Glomerular visceral epithelial cell (primary cell): Measurements from ENCODE around the gene PEX13.
"Not testable (repeated sequence)": the region's sequence is repeated elsewhere in the genome, so short reads cannot be mapped to it uniquely, and the experiment has no call there.

Source experiments
- DNase-seq: peaks from one replicate; pipeline ENCODE4 v3.0.0-alpha.2; 2016; ENCODE audit errors: extremely low spot score

Gene PEX13, protein sequence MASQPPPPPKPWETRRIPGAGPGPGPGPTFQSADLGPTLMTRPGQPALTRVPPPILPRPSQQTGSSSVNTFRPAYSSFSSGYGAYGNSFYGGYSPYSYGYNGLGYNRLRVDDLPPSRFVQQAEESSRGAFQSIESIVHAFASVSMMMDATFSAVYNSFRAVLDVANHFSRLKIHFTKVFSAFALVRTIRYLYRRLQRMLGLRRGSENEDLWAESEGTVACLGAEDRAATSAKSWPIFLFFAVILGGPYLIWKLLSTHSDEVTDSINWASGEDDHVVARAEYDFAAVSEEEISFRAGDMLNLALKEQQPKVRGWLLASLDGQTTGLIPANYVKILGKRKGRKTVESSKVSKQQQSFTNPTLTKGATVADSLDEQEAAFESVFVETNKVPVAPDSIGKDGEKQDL

DNA sequence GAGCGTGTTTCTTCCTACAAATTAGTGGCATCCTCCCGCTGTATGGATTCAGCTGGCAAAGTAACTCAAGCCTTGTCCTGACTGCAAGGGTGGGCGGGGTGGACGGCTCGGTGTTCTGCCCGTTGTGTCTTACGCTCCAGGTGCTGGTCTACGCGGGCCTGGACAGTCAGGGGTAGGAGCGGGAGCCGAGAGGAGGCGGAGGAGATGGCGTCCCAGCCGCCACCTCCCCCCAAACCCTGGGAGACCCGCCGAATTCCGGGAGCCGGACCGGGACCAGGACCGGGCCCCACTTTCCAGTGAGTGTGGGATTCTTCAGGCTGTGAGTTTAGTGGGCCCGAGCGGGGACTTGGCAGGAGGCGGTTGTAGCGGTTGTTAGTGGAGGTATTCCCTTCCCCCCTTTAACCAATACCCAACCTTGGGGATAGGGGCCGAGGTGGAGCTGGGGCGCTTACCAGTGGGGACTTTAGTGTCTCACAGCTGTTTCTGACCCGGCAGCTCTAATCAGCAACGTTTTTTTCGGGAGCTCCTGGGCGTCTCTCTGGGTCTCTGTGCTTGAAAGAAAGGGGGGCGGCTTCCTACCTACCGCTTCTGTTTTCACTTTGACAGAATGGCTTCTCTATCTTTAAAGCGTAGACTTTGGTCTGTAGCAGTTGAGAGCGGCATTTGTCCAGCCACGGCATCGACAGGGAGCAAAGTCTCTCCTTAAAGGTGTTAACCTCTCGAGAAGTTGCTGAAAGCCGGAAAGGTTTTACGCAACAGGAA is at the start of gene PEX13, which contains the start of gene PUS10:
TSS of gene PEX13 (plus strand) at position 165 of the 762 bp plus-strand sequence. CDS start at position 205, 40 bp downstream.
TSS of gene PUS10 (minus strand) at position 700 of the 762 bp plus-strand sequence. CDS start 6,365 bp downstream, outside the sequence.
- peak; percentile 68 for DNase-seq

DNA sequence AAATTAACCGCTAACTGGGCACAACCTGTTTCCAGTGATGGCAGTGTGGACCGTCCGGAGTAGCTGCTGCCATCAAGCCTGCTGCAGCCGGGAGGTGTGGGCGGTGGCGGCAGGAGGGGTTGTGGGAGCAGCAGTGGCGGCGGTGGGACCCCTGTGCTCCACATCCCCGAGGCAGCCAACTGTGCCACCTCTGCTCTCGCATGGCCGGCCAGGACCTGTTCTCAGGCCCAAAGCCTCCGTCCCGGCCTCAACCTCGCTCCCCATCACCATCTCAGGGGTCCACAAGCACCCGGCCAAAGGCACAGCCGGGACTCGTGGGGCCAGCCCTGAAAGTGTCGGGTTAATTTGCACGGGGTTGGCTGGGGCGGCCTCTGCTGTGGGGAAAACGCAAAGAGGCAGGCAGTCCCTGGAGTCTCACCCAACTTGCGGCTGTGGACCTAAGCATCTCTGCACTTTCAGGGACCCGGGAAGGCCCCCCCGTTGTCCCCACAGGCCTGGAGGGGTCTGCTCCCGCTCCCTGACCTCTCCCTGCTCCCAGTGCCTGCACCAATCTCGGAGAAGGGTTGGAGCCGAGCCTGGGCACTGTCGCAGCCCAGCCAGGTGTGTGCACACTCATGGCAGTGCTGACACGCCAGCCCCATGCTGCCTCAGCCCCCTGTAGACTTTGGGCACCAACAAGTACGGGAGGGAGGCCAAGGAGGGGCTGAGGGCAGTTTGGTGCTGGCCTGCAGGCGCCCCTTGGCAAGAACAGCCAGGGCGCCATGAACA is 44.4 kb upstream of the PEX13 start:
- DNase-seq, result no peak

DNA sequence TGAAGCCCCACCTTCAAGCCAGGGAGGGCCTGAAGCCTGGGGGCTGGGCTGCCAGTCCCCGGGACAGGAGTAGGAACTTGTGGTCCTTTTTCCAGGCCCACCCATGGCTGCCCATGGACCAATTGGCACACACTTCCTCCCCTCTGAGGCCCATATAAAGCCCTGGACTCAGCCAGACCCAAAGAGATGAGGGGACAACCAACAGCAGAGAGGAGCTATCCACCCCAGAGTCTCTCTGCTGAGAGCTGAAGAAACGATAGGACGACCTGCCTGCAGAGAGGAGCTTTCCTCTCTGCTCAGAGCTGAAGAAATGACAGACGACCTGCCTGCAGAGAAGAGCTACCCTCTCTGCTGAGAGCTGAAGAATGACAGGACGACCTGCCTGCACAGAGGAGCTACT is 43.8 kb upstream of the PEX13 start:
- no peak for DNase-seq

DNA sequence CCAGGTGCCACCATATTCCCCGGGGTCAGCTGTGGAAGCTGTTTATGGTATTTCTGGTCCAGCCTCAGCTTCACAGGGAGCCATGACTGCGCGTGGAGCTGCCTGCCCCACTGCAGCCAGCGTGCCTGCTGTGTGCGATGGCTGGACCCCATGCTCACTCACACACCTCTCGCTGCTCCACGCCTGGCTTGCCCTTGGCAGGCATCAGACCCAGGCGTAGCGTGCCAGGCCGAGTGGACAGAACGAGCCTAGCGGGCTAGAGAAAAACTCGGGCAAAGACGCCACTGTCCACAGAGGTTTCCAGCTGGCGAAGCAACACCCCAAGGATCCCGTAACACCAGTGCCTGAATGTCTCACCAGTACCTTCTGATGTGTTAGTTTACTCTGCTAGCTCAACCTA is 42.9 kb upstream of the PEX13 start:
- no peak for DNase-seq

DNA sequence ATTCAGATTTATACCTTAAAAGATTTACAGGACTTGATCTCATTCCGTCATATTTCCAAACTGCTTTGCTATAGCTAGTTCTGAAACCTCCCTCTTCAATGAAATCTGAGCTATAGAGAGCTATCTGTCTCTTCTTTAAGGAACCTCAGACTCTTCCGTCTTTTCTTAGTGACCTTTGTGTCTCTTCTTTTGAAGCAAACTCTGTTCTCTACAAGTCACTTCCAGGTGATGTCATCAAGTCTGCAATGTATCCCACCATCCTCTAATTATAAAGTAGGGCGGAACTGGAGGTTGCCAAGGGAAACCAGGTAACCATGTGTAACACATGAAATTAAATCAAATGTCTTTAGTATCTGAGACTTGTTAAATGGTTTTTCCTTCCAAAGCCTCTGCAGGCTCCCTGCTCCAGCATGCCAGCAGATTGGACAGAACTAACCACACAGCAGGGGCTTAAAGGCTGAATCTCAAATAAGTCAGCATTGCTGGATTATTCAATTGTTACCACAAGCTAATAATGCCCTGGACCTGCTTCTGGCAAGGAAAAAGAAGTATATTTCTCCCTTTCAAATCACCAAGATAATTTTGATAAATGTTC is 41.2 kb upstream of the PEX13 start:
- no peak for DNase-seq

DNA sequence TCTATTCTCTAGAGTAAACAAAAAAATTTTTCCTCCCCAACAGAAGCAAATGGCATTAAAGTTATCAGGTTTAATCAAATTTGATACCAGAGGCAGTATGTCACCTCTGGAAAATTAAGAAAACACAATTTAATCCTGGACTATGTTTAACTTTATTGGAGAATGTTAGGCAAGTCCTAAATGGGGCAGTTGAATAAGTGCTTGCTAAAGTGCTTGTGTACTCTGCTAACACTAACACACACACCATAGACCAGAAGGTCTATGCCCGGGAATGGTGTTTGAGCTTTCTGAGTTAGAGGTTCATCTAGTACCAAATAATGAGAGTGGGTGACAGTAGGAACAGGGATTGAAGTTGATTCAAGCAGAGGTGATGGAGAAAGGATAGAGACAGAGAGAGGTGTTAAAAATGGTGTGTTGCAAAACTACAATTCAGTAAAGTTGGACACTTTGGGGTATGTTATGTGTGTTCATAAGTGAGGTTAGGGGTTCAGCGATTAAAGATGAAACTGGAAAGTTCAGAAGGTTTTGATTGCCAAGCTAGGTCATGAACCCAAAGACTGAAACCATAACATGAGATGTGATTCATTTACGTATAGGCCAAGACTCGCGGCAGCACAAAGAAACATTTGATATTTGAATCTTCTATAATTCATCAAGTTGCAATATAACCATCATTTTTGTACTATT is 40.5 kb upstream of the PEX13 start:
- no peak for DNase-seq

DNA sequence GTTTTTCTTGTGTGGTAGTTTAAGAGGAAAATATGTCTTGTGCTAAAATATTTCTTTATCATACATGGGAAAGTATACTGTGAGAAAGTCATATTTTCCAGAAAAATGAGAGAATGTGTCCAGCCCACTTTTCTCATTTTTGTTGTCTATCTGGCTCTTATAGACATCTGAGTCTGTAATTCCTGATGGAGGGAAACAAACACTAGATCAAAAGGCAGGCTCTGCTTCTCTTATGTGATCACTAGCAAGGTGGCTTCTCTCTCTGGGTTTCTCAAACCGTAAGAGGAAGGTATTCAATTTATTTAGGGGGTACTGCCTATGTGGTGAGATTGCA is 40.0 kb upstream of the PEX13 start:
- no peak for DNase-seq

DNA sequence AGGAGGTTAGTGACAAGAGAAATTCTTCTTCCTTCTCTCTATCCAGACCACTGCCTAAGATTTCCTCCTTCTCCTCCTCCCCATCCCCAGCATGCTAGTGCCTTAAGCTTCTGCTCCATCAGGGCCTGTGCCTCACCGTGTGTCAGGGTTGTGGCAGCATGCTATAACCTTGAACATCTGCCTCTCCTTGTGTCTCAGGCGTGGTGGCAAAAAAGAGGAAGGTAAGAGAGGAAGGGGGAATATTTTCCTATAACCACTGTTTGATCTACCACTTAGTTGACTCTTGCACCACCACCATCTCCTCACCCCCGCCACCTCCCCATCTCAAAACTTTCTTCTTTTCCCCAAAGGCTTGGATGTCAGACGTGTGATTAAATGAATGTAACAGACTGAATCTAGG is 38.3 kb upstream of the PEX13 start:
- no peak for DNase-seq

DNA sequence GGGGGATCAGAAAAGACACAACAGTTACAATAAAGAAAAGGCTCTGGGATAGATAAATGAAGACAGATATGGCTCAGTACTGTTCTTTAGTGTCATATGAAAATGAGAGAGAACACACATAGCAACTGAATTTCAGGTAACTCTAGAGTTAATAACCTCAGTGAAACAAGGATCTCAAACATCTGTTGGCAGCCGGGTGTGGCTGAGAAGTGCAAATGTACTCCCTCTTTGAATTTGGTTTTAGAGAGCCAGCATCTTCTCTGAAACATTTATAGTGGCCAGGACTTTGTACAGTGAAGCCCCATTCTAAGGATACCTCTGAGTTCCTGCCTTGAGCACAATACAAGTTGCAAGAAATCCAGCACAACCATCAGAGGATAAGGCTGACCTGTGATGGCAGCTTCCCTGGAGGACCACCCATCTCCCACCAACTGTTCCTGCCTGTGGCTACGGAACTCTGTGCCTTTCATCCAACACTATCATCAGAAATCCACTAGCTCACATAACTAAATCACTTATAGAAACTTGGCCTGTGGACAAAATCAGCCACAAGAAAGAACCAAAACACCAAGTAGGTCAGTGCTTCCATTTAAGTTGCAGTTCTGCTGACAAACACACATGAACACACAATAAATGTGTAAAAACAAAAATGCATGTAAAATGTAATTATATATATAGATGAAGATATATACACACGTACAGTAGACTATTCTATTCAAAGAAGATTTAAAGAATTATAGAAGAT is 37.3 kb upstream of the PEX13 start:
- DNase-seq, result no peak

DNA sequence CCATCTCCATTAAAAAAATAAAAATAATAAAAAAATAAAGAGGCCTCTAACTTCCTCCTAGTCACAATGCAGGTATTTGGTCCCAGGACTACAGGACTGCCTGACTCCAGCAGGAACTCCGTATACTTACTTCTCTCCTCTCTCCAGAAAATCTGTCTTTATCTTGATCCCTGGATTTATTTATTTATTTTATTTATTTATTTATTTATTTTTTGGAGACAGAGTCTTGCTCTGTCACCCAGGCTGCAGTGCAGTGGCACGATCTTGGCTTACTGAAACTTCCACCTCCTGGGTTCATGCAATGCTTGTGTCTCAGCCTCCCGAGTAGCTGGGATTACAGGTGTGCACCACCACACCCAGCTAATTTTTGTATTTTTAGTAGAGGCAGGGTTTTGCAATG is 35.5 kb upstream of the PEX13 start:
- not testable (repeated sequence) for DNase-seq

DNA sequence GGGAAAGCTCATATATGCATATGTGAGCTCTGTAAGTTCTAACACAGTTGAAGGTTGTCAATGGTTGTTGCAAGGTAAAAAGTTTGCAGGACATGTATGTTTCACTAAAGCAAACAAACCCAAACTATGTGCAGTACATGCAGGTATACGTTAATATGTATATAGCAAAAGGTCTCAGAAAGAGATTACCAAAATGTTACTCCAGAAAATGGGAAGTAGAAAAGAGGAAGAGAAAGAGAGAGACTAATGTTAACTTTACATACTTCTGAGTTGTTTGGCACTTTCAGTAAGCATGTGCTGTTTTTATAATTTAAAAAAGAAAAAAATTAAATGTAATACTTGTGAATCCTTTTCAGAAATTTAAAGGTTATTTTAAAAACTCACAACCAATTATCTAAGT is 32.8 kb upstream of the PEX13 start:
- DNase-seq, result no peak

DNA sequence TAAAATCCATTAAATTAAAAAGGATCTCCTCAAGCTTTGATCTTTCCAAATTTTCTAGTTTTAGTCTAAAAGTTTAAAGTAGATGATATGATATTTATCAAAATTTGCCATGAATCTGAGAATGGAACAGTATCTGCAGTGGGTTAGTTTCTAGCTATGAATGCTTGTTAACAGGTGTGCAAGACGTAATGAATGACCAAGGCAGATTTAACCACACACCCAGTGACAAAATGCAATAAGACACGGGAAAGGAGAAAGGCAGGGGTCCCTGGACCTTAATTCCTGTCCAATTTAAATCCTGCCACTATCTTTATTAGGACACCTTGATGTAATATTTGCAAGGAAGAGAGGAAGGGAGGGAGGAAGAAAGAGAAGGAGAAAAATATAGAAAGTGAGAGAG is 30.5 kb upstream of the PEX13 start:
- no peak for DNase-seq

DNA sequence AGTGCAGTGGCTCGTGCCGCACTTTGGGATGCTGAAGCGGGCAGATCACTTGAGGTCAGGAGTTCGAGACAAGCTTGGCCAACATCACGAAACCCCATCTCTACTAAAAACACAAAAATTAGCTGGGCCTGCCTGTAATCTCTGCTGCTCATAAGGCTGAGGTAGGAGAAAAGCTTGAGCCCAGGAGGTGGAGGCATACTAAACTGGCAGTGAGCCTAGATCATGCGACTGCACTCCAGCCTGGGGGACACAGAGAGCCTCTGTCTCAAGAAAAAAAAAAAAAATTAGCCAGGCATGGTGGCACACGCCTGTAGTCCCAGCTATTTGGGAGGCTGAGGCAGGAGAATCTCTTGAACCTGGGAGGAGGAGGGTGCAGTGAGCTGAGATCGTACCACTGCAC is 29.9 kb upstream of the PEX13 start:
- not testable (repeated sequence) for DNase-seq

DNA sequence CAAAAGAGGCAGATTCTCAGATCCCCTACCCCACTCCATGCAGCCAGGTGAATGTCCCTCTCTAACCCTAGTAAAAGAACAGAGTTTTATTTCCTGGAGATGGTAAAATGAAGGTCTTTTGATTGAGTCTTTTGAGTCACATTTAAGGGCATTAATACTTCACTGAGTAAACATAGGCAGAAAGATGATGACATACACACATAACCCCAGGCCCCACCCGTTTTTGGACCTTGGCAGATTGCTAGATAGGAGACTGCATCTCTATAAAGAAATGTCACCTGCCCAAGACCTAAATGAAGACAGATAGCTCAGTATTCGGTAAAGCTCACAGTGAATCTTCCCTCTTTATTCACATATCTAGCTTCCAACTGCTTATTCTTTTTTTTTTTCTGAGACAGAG is 28.3 kb upstream of the PEX13 start:
- DNase-seq, result no peak

DNA sequence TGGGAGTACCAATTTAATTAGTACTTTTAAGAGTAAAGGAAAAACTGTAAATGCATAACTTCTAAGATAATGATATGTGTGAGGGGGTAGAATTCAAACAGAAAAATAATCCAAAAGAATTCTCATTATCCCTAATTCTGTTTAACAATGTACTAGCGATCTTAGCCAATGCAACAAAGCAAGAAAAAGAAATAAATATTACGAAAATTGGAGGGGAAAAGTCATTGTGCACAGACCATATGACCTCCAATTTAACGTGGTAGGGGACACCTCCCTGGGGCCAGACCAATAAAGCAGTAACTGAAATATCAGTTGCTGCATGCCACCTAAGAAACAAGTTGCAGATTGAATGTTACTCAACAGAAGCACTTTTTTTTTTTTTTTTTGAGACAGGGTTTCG is 25.9 kb upstream of the PEX13 start:
- DNase-seq, result no peak

DNA sequence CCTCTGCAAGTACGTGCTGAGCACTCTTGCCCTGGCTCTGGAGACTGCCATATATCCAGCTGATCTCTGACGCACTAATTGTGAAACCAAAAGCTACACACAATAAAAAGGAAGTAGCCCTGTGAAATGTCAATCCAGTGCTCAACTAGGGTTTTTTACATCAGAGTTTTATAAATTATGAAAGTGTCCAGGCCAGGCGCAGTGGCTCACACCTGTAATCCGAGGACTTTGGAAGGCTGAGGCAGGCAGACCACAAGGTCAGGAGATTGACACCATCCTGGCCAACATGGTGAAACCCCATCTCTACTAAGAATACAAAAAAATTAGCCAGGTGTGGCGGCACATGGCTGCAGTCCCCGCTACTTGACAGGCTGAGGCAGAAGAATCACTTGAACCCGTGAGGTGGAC is 24.5 kb upstream of the PEX13 start:
- DNase-seq, result no peak

DNA sequence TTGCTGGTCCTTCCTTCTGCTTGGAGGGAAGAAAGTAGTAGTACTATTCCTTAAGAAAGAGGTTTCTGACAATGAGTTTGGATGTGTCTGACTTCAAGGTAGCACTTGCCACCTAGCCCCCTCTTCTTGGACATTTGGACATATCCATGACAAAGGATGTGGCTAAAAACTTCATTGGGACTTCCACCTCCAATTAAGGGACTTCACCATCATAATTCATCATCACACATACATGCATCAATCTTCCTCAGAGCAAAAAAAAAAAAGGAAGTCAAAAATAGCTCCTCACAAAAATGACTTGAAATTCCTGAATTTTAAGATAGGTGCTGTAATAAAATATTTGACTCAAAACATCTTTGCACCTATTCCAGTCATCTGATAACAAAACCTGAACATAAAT is 23.4 kb upstream of the PEX13 start:
- no peak for DNase-seq

DNA sequence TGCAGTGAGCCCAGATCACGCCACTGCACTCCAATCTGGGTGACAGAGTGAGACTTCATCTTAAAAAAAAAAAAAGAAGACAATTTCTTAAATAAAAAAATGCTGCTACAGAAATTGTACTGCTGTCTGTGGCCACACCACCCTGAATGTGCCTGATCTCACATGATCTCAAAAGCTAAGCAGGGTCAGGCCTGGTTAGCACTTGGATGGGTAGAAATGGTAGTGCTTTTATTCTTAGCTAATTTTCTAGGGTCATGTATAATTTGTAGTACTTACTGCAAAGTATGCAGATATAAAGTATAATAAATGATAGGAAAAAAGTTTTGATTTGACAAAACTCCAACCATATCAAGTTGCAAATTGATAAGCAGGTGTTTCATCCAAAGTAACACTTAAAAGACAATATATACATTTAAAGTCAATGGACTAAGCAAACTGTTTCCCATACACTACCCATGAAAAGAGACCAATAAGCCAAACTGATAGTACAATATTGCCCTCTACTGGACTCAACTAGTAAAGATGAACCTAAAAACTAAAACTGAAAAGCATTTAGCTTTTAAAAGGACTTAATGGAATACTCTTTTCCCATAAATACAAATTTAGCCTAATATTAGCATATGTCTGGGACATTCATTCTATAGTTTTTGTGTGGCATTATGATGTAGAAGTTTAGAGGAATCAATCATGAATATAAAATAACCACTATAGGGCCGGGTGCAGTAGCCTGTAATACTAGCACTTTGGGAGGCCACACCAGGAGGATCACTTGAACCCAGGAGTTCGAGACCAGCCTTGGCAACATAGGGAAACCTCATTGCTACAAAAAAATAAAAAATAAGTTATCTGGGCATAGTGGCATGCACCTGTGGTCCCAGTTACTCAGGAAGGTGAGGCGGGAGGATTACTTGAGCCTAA is 18.6 kb upstream of the PEX13 start:
- DNase-seq, result peak; percentile 17

DNA sequence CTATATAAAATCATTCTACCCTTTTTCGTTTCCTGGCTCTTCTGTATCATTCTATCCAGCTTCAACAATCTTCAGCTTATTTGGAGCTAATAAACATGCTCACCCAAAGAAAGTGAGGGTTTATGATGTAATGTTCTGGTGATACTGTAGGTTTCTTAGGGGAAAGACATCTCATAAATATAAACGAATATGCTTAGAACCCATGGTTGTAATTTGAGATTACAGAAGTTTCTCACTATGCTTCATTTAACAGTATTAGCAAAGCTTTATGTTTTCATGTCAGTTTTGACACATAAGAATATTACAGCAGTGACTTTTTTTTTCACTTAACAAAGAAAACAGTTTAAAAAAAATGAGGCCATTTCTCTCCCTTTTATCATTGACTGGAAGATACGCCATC is 11.8 kb upstream of the PEX13 start:
- no peak for DNase-seq
